ENCODE measurements around the gene ECM1. TPM values are rescaled to one million over a fixed set of nuclear protein-coding genes. Genes with fewer than 3 reads are reported as not detected.

ECM1 gene
- total RNA-seq, 1 experiment from 2014 or later = 10.3 TPM

GRCh38 chr1:150552128-150552910 lies 44.4 kb downstream of the ECM1 start:
- Histone ChIP-seq H3K4me2 (peak overlapping the region; percentile 78), H3K4me3 (no peak overlapping the region), H3K4me1 (replicated peaks; ENCODE audit: insufficient read depth) (peaks cover 46% of the 10 kb centered on the region), H3K9me3 (ENCODE audit: insufficient read depth, low read depth) (no peaks in the 10 kb centered on the region), H3K36me3 (ENCODE audit: low read depth) (no peaks in the 10 kb centered on the region), H3K9me2 (ENCODE audit: insufficient read depth) (no peaks in the 10 kb centered on the region), H3K79me2 (ENCODE audit: low read depth) (no peaks in the 10 kb centered on the region), H3F3A (ENCODE audit: insufficient read depth, low read depth) (peaks cover 62% of the 10 kb centered on the region), H4K20me1 (ENCODE audit: insufficient read depth) (no peaks in the 10 kb centered on the region), H3K27ac (peak overlapping the region; percentile 65), H2AFZ (no peak overlapping the region), H3K27me3 (ENCODE audit: insufficient read depth, low read depth) (no peaks in the 10 kb centered on the region)
- ChIA-PET CTCF (interaction anchor here (0.6 to 1.6 kb wide), 5 partner anchors 14 to 374 kb away, joined by 3 to 11 read pairs (median 6); no protein-coding TSS in a partner anchor), POLR2A (ENCODE audit: unreplicated experiment) (interaction anchor here (0.6 to 1.2 kb wide), 6 partner anchors 9 to 429 kb away, joined by 3 to 22 read pairs (median 4); partner anchors contain the start of gene ANXA9)
- peak; percentile 89 to 91 for DNase-seq
- TF ChIP-seq CTCF (conservative IDR thresholded peaks at IDR 0.05) = no peak
- BruUV-seq (replicated peaks) = no TSS peak
- intact Hi-C loops (cut with micrococcal nuclease; ENCODE audit: unreplicated experiment) = loop anchor here (5.0 kb wide), 1 partner anchor 65 kb away; the partner anchor contains the start of gene TARS2

DNA sequence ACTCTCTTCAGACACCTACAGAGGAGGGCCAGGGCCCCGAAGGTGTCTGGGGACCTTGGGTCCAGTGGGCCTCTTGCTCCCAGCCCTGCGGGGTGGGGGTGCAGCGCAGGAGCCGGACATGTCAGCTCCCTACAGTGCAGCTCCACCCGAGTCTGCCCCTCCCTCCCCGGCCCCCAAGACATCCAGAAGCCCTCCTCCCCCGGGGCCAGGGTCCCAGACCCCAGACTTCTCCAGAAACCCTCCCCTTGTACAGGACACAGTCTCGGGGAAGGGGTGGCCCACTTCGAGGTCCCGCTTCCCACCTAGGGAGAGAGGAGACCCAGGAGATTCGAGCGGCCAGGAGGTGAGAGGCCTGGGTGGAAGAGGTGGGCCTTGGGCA lies 45.0 kb downstream of the ECM1 start:
- Histone ChIP-seq H3K27ac (peak overlapping the region; percentile 56), H3K4me1 (replicated peaks; ENCODE audit: insufficient read depth) (peaks cover 46% of the 10 kb centered on the region), H2AFZ (no peak overlapping the region), H3K4me3 (no peak overlapping the region), H3F3A (ENCODE audit: insufficient read depth, low read depth) (peaks cover 62% of the 10 kb centered on the region), H3K27me3 (ENCODE audit: insufficient read depth, low read depth) (no peaks in the 10 kb centered on the region), H3K79me2 (ENCODE audit: low read depth) (no peaks in the 10 kb centered on the region), H3K9me2 (ENCODE audit: insufficient read depth) (no peaks in the 10 kb centered on the region), H3K9me3 (ENCODE audit: insufficient read depth, low read depth) (no peaks in the 10 kb centered on the region), H3K36me3 (ENCODE audit: low read depth) (no peaks in the 10 kb centered on the region), H3K4me2 (peak overlapping the region; percentile 78), H4K20me1 (ENCODE audit: insufficient read depth) (no peaks in the 10 kb centered on the region)
- intact Hi-C loops (cut with micrococcal nuclease; ENCODE audit: unreplicated experiment) = loop anchor here (5.0 kb wide), 1 partner anchor 66 kb away; the partner anchor contains the start of gene TARS2
- ChIA-PET POLR2A (ENCODE audit: unreplicated experiment) (interaction anchor here (1.0 to 1.2 kb wide), 3 partner anchors 15 to 429 kb away, joined by 4 to 22 read pairs (median 5); partner anchors contain the start of gene ANXA9), CTCF (interaction anchor here (0.6 kb wide), 1 partner anchor 15 kb away, joined by 3 read pairs; no protein-coding TSS in a partner anchor)
- no TSS peak for BruUV-seq (replicated peaks)
- TF ChIP-seq CTCF (conservative IDR thresholded peaks at IDR 0.05) = no peak
- no peak for DNase-seq

DNA sequence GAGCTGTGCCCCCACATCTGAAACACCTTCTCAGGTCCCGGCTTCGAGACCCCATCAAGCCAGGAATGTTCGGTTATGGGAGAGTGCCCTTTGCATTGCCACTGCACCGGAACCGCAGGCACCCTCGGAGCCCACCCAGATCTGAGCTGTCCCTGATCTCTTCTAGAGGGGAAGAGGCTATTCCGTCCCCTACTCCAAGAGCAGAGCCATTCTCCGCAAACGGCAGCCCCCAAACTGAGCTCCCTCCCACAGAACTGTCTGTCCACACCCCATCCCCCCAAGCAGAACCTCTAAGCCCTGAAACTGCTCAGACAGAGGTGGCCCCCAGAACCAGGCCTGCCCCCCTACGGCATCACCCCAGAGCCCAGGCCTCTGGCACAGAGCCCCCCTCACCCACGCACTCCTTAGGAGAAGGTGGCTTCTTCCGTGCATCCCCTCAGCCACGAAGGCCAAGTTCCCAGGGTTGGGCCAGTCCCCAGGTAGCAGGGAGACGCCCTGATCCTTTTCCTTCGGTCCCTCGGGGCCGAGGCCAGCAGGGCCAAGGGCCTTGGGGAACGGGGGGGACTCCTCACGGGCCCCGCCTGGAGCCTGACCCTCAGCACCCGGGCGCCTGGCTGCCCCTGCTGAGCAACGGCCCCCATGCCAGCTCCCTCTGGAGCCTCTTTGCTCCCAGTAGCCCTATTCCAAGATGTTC lies 45.6 kb downstream of the ECM1 start:
- no peak overlapping the region for H3K4me3 ChIP-seq
- DNase-seq = no peak
- H3K27me3 ChIP-seq (ENCODE audit: insufficient read depth, low read depth) = no peaks in the 10 kb centered on the region
- ChIA-PET POLR2A (ENCODE audit: unreplicated experiment) (no interaction called here), CTCF (no interaction called here)
- H4K20me1 ChIP-seq (ENCODE audit: insufficient read depth) = no peaks in the 10 kb centered on the region
- H3K9me3 ChIP-seq (ENCODE audit: insufficient read depth, low read depth) = no peaks in the 10 kb centered on the region
- H2AFZ ChIP-seq = no peak overlapping the region
- intact Hi-C loops (cut with micrococcal nuclease; ENCODE audit: unreplicated experiment) = loop anchor here (5.0 kb wide), 1 partner anchor 66 kb away; the partner anchor contains the start of gene TARS2
- peak overlapping the region; percentile 56; the same call in 1 of the 2 replicates for H3K27ac ChIP-seq
- BruUV-seq (replicated peaks) = no TSS peak
- peaks cover 46% of the 10 kb centered on the region for H3K4me1 ChIP-seq (replicated peaks; ENCODE audit: insufficient read depth)
- H3K4me2 ChIP-seq = peak overlapping the region; percentile 78
- no peaks in the 10 kb centered on the region for H3K9me2 ChIP-seq (ENCODE audit: insufficient read depth)
- H3K79me2 ChIP-seq (ENCODE audit: low read depth) = no peaks in the 10 kb centered on the region
- H3K36me3 ChIP-seq (ENCODE audit: low read depth) = no peaks in the 10 kb centered on the region
- H3F3A ChIP-seq (ENCODE audit: insufficient read depth, low read depth) = peaks cover 59% of the 10 kb centered on the region
- TF ChIP-seq EZH2 (IDR thresholded peaks at IDR 0.05; ENCODE audit: low read depth) = no peak
- no peak for TF ChIP-seq CTCF (conservative IDR thresholded peaks at IDR 0.05)
